H1 (cell line): ENCODE measurements around the gene LMO2. TPM values are rescaled to one million over a fixed set of nuclear protein-coding genes. Genes with fewer than 3 reads are reported as not detected.
A peak's percentile ranks its signal among the peaks of the same experiment; 100 is the strongest.

Experiments
- CTCF ChIA-PET: fragments of 300-600 bp; sonication (Branson Sonifier 250); formaldehyde crosslinking; loops from one replicate; lab custom pipeline; 2021; ENCODE audit not compliant: partially characterized antibody; lab: Charles Lee
- POLR2A ChIA-PET: fragments of 300-600 bp; sonication (Branson Sonifier 250); formaldehyde crosslinking; loops from one replicate; lab custom pipeline; 2021; ENCODE audit warnings: inconsistent platforms; ENCODE audit not compliant: partially characterized antibody; lab: Charles Lee
- DNase-seq, 2 experiments: peaks; one replicate each; pipeline versions ENCODE4 v3.0.0 to v3.0.0-alpha.2; 2010 to 2022; ENCODE audit warnings: low spot score in 2 of 2, low read depth in 1 of 2, mixed read lengths in 1 of 2
- FAIRE-seq: peaks from 2 replicates; lab custom pipeline; 2011; peaks lifted over from hg19 to GRCh38; lab: Jason Lieb, UNC
- H2AFZ ChIP-seq: 2 replicates; pipeline ENCODE4 v1.8.1; 2012; ENCODE audit warnings: low read length, inconsistent platforms
- H2AK5ac ChIP-seq: 2 replicates; pipeline ENCODE4 v1.6.1; 2013; ENCODE audit warnings: low read depth, low read length
- H2BK120ac ChIP-seq: replicated peaks from 2 replicates; pipeline ENCODE3; 2013; ENCODE audit warnings: low read depth, low read length, inconsistent platforms
- H2BK12ac ChIP-seq: 2 replicates; pipeline ENCODE4 v1.6.1; 2013; ENCODE audit warnings: low read depth, low read length
- H2BK15ac ChIP-seq: 2 replicates; pipeline ENCODE4 v1.6.1; 2013; ENCODE audit warnings: low read length
- H2BK20ac ChIP-seq: 2 replicates; pipeline ENCODE4 v1.6.1; 2013; ENCODE audit warnings: low read length
- H2BK5ac ChIP-seq: 2 replicates; pipeline ENCODE4 v1.6.1; 2013; ENCODE audit warnings: low read depth, low read length
- H3K14ac ChIP-seq: 2 replicates; pipeline ENCODE4 v1.6.1; 2013; ENCODE audit warnings: inconsistent platforms; ENCODE audit not compliant: insufficient read length
- H3K18ac ChIP-seq: 2 replicates; pipeline ENCODE4 v1.6.1; 2013; ENCODE audit warnings: low read length; ENCODE audit errors: extremely low read depth
- H3K23ac ChIP-seq: 2 replicates; pipeline ENCODE4 v1.6.1; 2013; ENCODE audit warnings: inconsistent platforms; ENCODE audit not compliant: insufficient read length
- H3K23me2 ChIP-seq: 2 replicates; pipeline ENCODE4 v1.6.1; 2013; ENCODE audit warnings: low read depth, low read length
- H3K27ac ChIP-seq: 2 replicates; pipeline ENCODE4 v1.6.1; 2011; ENCODE audit warnings: low read depth, low read length, inconsistent platforms
- H3K27me3 ChIP-seq, 4 experiments: replicated peaks in 1 of 4; 1 replicate in 1 of 4; 2 replicates in 3 of 4; pipeline versions ENCODE4 v1.6.1 to v1.8.1; 2011 to 2013; ENCODE audit warnings: low read length in 3 of 4, mild to moderate bottlenecking in 3 of 4, inconsistent platforms in 2 of 4, mixed read lengths in 2 of 4, moderate library complexity in 1 of 4; ENCODE audit not compliant: control insufficient read depth in 3 of 4, insufficient read depth in 3 of 4; ENCODE audit errors: extremely low read depth in 1 of 4
- H3K36me3 ChIP-seq, 4 experiments: 2 replicates each; pipeline versions ENCODE4 v1.6.1 to v1.8.1; 2011 to 2013; ENCODE audit warnings: mild to moderate bottlenecking in 4 of 4, low read length in 3 of 4, moderate library complexity in 2 of 4, control low read depth in 1 of 4, inconsistent platforms in 1 of 4; ENCODE audit not compliant: insufficient read depth in 4 of 4, control insufficient read depth in 2 of 4
- H3K4ac ChIP-seq: replicated peaks from 2 replicates; pipeline ENCODE3; 2013; ENCODE audit warnings: low read length, low read depth, mixed read lengths, inconsistent platforms; ENCODE audit not compliant: insufficient read length
- H3K4me1 ChIP-seq, 4 experiments: replicated peaks in 1 of 4; 1 replicate in 1 of 4; 2 replicates in 3 of 4; pipeline versions ENCODE4 v1.6.1 to v1.8.1; 2011 to 2013; ENCODE audit warnings: low read length in 3 of 4, inconsistent platforms in 2 of 4, mixed read lengths in 1 of 4; ENCODE audit not compliant: insufficient read depth in 4 of 4, control insufficient read depth in 3 of 4
- H3K4me2 ChIP-seq, 2 experiments: 2 replicates each; pipeline versions ENCODE4 v1.6.1 to v1.8.1; 2011 to 2013; ENCODE audit warnings: low read depth in 2 of 2, low read length in 2 of 2, control low read depth in 1 of 2, inconsistent platforms in 1 of 2, mild to moderate bottlenecking in 1 of 2; ENCODE audit not compliant: insufficient read depth in 1 of 2
- H3K4me3 ChIP-seq, 4 experiments: fragments of 200-600, 300-600 bp in 1 of 4; sonication (generic), shearing (Covaris generic), sonication (Bioruptor Twin) in 1 of 4; 2 replicates each; pipeline versions ENCODE4 v1.5.1 to v1.8.1; 2011 to 2016; ENCODE audit warnings: low read length in 4 of 4, low read depth in 3 of 4, control low read depth in 2 of 4, inconsistent platforms in 2 of 4, mild to moderate bottlenecking in 2 of 4, mixed read lengths in 1 of 4, moderate library complexity in 1 of 4; ENCODE audit not compliant: insufficient read depth in 2 of 4; ENCODE audit errors: extremely low read depth in 1 of 4
- H3K56ac ChIP-seq: replicated peaks from 2 replicates; pipeline ENCODE3; 2013; ENCODE audit warnings: low read depth, mild to moderate bottlenecking, mixed read lengths, low read length, inconsistent platforms; ENCODE audit not compliant: insufficient read length
- H3K79me1 ChIP-seq: 2 replicates; pipeline ENCODE4 v1.6.1; 2013; ENCODE audit warnings: low read depth, low read length, control low read depth
- H3K79me2 ChIP-seq, 2 experiments: 2 replicates each; pipeline versions ENCODE4 v1.6.1 to v1.8.1; 2012 to 2013; ENCODE audit warnings: low read length in 2 of 2, mild to moderate bottlenecking in 2 of 2, inconsistent platforms in 1 of 2; ENCODE audit not compliant: insufficient read depth in 2 of 2, control insufficient read depth in 1 of 2
- H3K9ac ChIP-seq, 4 experiments: replicated peaks in 1 of 4; 1 replicate in 1 of 4; 2 replicates in 3 of 4; pipeline versions ENCODE4 v1.6.1 to v1.8.1; 2011 to 2013; ENCODE audit warnings: low read depth in 3 of 4, low read length in 3 of 4, control low read depth in 2 of 4, mild to moderate bottlenecking in 2 of 4, moderate library complexity in 2 of 4, inconsistent platforms in 1 of 4; ENCODE audit errors: extremely low read depth in 1 of 4
- H3K9me3 ChIP-seq, 2 experiments: 2 replicates each; pipeline versions ENCODE4 v1.6.1 to v1.8.1; 2012 to 2013; ENCODE audit warnings: mild to moderate bottlenecking in 2 of 2, moderate library complexity in 2 of 2, control low read depth in 1 of 2, inconsistent platforms in 1 of 2, low read depth in 1 of 2, low read length in 1 of 2, mixed read lengths in 1 of 2; ENCODE audit not compliant: insufficient read depth in 2 of 2
- H4K20me1 ChIP-seq, 2 experiments: replicated peaks in 1 of 2; 2 replicates each; pipeline versions ENCODE3 to v1.8.1; 2011 to 2013; ENCODE audit warnings: inconsistent platforms in 2 of 2, low read length in 2 of 2, mild to moderate bottlenecking in 1 of 2; ENCODE audit not compliant: insufficient read depth in 2 of 2, control insufficient read depth in 1 of 2
- H4K5ac ChIP-seq: 2 replicates; pipeline ENCODE4 v1.6.1; 2013; ENCODE audit warnings: low read length, low read depth, mixed read lengths, inconsistent platforms; ENCODE audit not compliant: insufficient read length
- H4K8ac ChIP-seq: 2 replicates; pipeline ENCODE4 v1.8.0; 2013; ENCODE audit warnings: mild to moderate bottlenecking, moderate library complexity, low read length, inconsistent platforms; ENCODE audit not compliant: insufficient read depth; ENCODE audit errors: extremely low read depth
- H4K91ac ChIP-seq: replicated peaks from 2 replicates; pipeline ENCODE3; 2013; ENCODE audit warnings: low read length, mixed read lengths, inconsistent platforms; ENCODE audit not compliant: insufficient read length
- ATF3 ChIP-seq: IDR thresholded peaks from 2 replicates; pipeline ENCODE4 v1.6.1; 2011; ENCODE audit warnings: low read depth, mild to moderate bottlenecking, low read length; ENCODE audit not compliant: insufficient read depth
- E2F6 ChIP-seq: IDR thresholded peaks from 2 replicates; pipeline ENCODE4 v1.6.1; 2012; ENCODE audit warnings: inconsistent platforms
- KDM1A ChIP-seq: fragments of 200-600, 300-600 bp; sonication (generic); IDR thresholded peaks from 2 replicates; pipeline ENCODE4 v1.7.1; 2016; ENCODE audit warnings: mild to moderate bottlenecking, low read length, borderline replicate concordance
- RBBP5 ChIP-seq: IDR thresholded peaks from 2 replicates; pipeline ENCODE4 v1.7.1; 2012; ENCODE audit warnings: low read depth, mild to moderate bottlenecking, inconsistent platforms, low read length, moderate library complexity, borderline replicate concordance
- TAF1 ChIP-seq: IDR thresholded peaks from 2 replicates; pipeline ENCODE4 v1.6.1; 2011; ENCODE audit warnings: mild to moderate bottlenecking, low read depth, low read length
- TAF7 ChIP-seq: optimal IDR thresholded peaks from 2 replicates; pipeline ENCODE3; 2011; ENCODE audit warnings: low read depth, mild to moderate bottlenecking, inconsistent platforms, low read length, moderate library complexity, borderline replicate concordance
- TCF12 ChIP-seq: IDR thresholded peaks from 2 replicates; pipeline ENCODE4 v1.6.1; 2011; ENCODE audit warnings: low read depth, mild to moderate bottlenecking, low read length
- WGBS, 2 experiments: shearing (Covaris generic) in 1 of 2; methylation state at CpG; one replicate each; pipeline versions ENCODE4 v1.1.6 to v1.1.7; 2013 to 2015; ENCODE audit warnings: low lambda C conversion rate in 2 of 2, mixed read lengths in 2 of 2, inconsistent platforms in 1 of 2, low coverage in 1 of 2, missing lambda C conversion rate in 1 of 2; ENCODE audit not compliant: insufficient replicate concordance in 2 of 2, insufficient coverage in 1 of 2, insufficient read length in 1 of 2; ENCODE audit errors: extremely low coverage in 1 of 2, missing lambda C conversion rate in 1 of 2; 5-methylcytosine and 5-hydroxymethylcytosine counted together
- polyA plus RNA-seq, 7 experiments: library from polyadenylated mRNA; depleted of rRNA in 3 of 7; stranded (reverse) in 5 of 7; unstranded in 2 of 7; fragments of >200 nt in 5 of 7; fragments of 200-250 nt in 2 of 7; gene quantifications; 1 replicate in 5 of 7; 2 replicates in 1 of 7; 4 replicates in 1 of 7; pipeline versions ENCODE4 v1.2.1 to v1.2.3, GENCODE V29; 2011 to 2013; ENCODE audit warnings: missing spikeins in 2 of 7, mixed read lengths in 2 of 7
- total RNA-seq: library from RNA; stranded (reverse); fragmentation: NEBNext Ultra II Directional; extraction: Animal tissue kit (Norgen Biotek cat#: 25700); gene quantifications from 2 replicates; pipeline ENCODE4 v1.2.1, GENCODE V29; 2021

LMO2 gene
- total and polyA plus RNA-seq, 2 of the 8 experiments (the other 6 are each of a cell fraction or from before 2014, with no cell fraction given): 1.6 to 2.7 TPM

GRCh38 chr11:33875621-33876294 lies 16.1 kb downstream of the LMO2 start:
- Histone ChIP-seq H2AFZ (no peak overlapping the region), H3K27me3 (peaks cover 0 to 10% (median 6%) of the 10 kb centered on the region in 4 experiments; a peak in 6 of 7 replicates), H3K18ac (no peak overlapping the region), H3K9ac (no peak overlapping the region), H3K79me2 (no peaks in the 10 kb centered on the region), H4K8ac (no peak overlapping the region), H2BK20ac (0 out of 2 replicates have a peak overlapping the region, but pooled peaks have one; percentile 6), H2BK120ac (no peak overlapping the region), H2AK5ac (no peak overlapping the region), H2BK12ac (no peak overlapping the region), H4K20me1 (no peaks in the 10 kb centered on the region), H3K36me3 (no peaks in the 10 kb centered on the region; a peak in 1 of 8 replicates), H3K4ac (no peak overlapping the region), H3K4me1 (peaks cover 0 to 9% (median 2%) of the 10 kb centered on the region in 4 experiments; a peak in 4 of 7 replicates), H3K23ac (no peak overlapping the region), H4K91ac (no peak overlapping the region), H3K56ac (no peak overlapping the region), H3K4me2 (no peak overlapping the region), H3K79me1 (no peaks in the 10 kb centered on the region), H2BK15ac (no peak overlapping the region), H3K4me3 (no peak overlapping the region), H3K27ac (no peak overlapping the region), H3K14ac (no peak overlapping the region), H2BK5ac (no peak overlapping the region), H3K9me3 (no peaks in the 10 kb centered on the region), H4K5ac (no peak overlapping the region), H3K23me2 (peaks cover under 1% of the 10 kb centered on the region; the same call in 1 of the 2 replicates)
- FAIRE-seq (no peak), DNase-seq (no peak)
- 88% methylated on average over 2 of the region's 2 CpGs; no CpG with 5 or more reads in 1 of the 2 experiments for WGBS, 2 experiments
- CTCF ChIA-PET: interaction anchor here (0.6 to 2.1 kb wide), 11 partner anchors 9 to 495 kb away, joined by 3 to 8 read pairs (median 3); no protein-coding TSS in a partner anchor
- POLR2A ChIA-PET: interaction anchor here (1.4 kb wide), 1 partner anchor 177 kb away, joined by 3 read pairs; no protein-coding TSS in a partner anchor
- TF ChIP-seq ATF3 (no peak), TCF12 (no peak), TAF1 (no peak), TAF7 (no peak), E2F6 (no peak), RBBP5 (no peak), KDM1A (peak; percentile 86; the same call in 1 of the 2 replicates)
- TF ChIP-seq, all 59 proteins: peak for 1
